ENCODE measurements around the gene DHX29. TPM values are rescaled to one million over a fixed set of nuclear protein-coding genes. Genes with fewer than 3 reads are reported as not detected.

The DHX29 gene
- total RNA-seq, 2 donors from 2014 or later: 24.9 to 28.2 TPM

DNA sequence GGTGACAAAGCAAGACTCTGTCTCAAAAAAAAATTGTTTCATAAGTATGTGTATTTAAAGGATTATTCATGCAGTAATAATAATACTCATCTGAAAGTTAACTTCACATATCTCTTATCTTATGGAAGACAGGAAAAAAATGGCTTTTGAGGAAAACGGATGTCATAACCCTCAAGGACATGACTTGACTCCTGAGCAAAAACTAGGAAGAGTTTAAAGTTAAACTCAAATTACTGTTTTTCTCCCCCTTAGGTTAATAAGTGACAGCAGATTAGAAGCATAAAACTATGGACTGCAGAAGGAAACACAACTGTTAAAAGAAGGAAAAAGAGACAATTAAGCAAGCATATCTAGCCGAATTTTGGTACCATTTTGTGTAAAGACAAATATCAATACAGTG lies 16.5 kb downstream of the DHX29 start:
- TF ChIP-seq, protein P1, sequence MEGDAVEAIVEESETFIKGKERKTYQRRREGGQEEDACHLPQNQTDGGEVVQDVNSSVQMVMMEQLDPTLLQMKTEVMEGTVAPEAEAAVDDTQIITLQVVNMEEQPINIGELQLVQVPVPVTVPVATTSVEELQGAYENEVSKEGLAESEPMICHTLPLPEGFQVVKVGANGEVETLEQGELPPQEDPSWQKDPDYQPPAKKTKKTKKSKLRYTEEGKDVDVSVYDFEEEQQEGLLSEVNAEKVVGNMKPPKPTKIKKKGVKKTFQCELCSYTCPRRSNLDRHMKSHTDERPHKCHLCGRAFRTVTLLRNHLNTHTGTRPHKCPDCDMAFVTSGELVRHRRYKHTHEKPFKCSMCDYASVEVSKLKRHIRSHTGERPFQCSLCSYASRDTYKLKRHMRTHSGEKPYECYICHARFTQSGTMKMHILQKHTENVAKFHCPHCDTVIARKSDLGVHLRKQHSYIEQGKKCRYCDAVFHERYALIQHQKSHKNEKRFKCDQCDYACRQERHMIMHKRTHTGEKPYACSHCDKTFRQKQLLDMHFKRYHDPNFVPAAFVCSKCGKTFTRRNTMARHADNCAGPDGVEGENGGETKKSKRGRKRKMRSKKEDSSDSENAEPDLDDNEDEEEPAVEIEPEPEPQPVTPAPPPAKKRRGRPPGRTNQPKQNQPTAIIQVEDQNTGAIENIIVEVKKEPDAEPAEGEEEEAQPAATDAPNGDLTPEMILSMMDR (IDR thresholded peaks at IDR 0.05): no peak
- no peak for TF ChIP-seq POLR2AphosphoS5 (IDR thresholded peaks at IDR 0.05)
- no peak for TF ChIP-seq POLR2A (IDR thresholded peaks at IDR 0.05)

DNA sequence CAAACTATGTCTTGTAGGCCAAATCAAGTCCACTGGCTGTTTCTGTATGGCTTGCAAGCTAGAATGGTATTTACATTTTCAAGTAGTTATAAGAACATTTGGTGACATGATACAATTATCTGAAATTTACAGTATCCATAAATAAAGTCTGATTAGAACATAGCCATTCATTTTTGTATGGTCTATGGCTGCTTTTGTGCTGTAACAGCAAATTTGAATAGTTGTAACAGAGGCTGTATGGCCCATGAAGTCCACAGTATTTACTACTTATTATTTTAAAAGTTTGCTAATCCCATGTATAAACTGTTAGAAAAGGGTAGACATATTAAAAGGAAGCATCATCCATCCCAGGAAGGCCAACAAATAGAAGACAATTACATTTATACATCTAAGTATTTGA lies 17.7 kb downstream of the DHX29 start:
- no peaks in the 10 kb centered on the region for H3K9me3 ChIP-seq
- H3K27me3 ChIP-seq (replicated peaks; ENCODE audit: insufficient read depth): no peaks in the 10 kb centered on the region
- H3K4me1 ChIP-seq (replicated peaks): no peaks in the 10 kb centered on the region
- no peak overlapping the region for H3K4me3 ChIP-seq
- no peak for TF ChIP-seq POLR2AphosphoS5 (IDR thresholded peaks at IDR 0.05)
- TF ChIP-seq POLR2A (IDR thresholded peaks at IDR 0.05): no peak
- TF ChIP-seq, protein P1 (IDR thresholded peaks at IDR 0.05): no peak
- intact Hi-C loops (cut with DNase I): no loop called here
- H3K27ac ChIP-seq: no peak overlapping the region
- peaks cover 0 to 7% of the 10 kb centered on the region in 2 donors for H3K36me3 ChIP-seq
- no peak for DNase-seq (ENCODE audit: low spot score)

More for the DNA sequence above, 16.5 kb downstream of the DHX29 start:
- Histone ChIP-seq H3K27ac (no peak overlapping the region), H3K4me3 (no peak overlapping the region), H3K27me3 (replicated peaks; ENCODE audit: insufficient read depth) (no peaks in the 10 kb centered on the region), H3K4me1 (replicated peaks) (no peaks in the 10 kb centered on the region), H3K36me3 (peaks cover 0 to 3% of the 10 kb centered on the region in 2 donors), H3K9me3 (no peaks in the 10 kb centered on the region)
- WGBS: 90% methylated on average over 2 of the region's 2 CpGs
- no peak for DNase-seq (ENCODE audit: low spot score)
- intact Hi-C loops (cut with DNase I): no loop called here

DNA sequence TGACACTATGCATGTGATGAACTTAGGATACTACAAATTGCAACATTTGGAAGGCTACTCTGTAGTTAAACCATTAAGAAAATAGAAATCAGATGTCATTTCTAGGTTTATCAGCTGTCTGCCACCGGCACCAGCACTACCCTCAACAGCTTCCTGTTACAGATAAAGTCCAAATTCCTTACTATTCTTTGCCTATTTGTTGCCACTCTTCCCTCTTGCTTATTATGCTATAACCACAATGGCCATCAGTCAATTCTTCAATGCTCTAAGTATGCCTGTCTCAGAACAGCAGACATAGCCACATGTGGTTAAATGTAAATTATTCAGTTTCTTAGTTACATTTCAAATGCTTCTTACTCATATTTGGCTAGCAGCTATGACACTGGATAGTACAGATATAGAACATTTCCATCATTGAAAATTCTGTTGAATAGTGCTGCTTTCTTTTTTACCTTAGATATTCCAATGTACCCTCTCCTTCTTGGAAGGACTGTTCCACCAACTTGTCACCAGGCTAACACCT lies 21.0 kb downstream of the DHX29 start:
- intact Hi-C loops (cut with DNase I): no loop called here
- TF ChIP-seq, protein P1 (IDR thresholded peaks at IDR 0.05): no peak
- TF ChIP-seq POLR2AphosphoS5 (IDR thresholded peaks at IDR 0.05): no peak
- TF ChIP-seq POLR2A (IDR thresholded peaks at IDR 0.05): no peak
- DNase-seq (ENCODE audit: low spot score): no peak
- H3K4me1 ChIP-seq (replicated peaks): no peaks in the 10 kb centered on the region
- H3K27ac ChIP-seq: no peak overlapping the region
- no peak overlapping the region for H3K4me3 ChIP-seq
- 76% methylated on average over 1 of the region's 1 CpG for WGBS
- H3K9me3 ChIP-seq: no peaks in the 10 kb centered on the region
- H3K36me3 ChIP-seq: peaks cover 3 to 5% of the 10 kb centered on the region in 2 donors
- H3K27me3 ChIP-seq (replicated peaks; ENCODE audit: insufficient read depth): no peaks in the 10 kb centered on the region

DNA sequence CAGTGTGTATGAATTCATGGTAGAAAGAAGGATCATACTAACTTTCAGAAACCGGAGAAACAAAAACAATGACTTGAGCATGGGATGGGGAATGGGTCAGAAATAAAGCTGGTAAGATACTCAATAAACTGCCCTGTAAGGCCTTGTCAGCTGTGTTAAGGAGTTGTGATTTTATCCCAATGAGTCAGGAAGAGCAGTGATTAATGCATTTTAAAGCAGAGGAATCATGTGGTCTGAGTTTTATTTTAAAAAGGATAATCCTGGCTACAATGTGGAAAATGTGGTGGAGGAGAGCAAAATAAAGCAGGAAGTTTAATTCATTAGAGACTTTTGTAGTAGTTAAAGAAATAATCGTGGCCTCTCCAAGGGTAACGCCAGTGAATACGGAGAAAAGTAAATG lies 28.7 kb downstream of the DHX29 start:
- Histone ChIP-seq H3K27ac (no peak overlapping the region), H3K27me3 (replicated peaks; ENCODE audit: insufficient read depth) (no peaks in the 10 kb centered on the region), H3K4me1 (replicated peaks) (no peaks in the 10 kb centered on the region), H3K9me3 (no peaks in the 10 kb centered on the region), H3K36me3 (peaks cover 0 to 7% of the 10 kb centered on the region in 2 donors), H3K4me3 (no peak overlapping the region)
- TF ChIP-seq POLR2A (IDR thresholded peaks at IDR 0.05) (no peak), POLR2AphosphoS5 (IDR thresholded peaks at IDR 0.05) (no peak)
- TF ChIP-seq, protein P1 (IDR thresholded peaks at IDR 0.05): no peak
- intact Hi-C loops (cut with DNase I): no loop called here
- DNase-seq (ENCODE audit: low spot score): no peak
- 91% methylated on average over 4 of the region's 4 CpGs for WGBS

DNA sequence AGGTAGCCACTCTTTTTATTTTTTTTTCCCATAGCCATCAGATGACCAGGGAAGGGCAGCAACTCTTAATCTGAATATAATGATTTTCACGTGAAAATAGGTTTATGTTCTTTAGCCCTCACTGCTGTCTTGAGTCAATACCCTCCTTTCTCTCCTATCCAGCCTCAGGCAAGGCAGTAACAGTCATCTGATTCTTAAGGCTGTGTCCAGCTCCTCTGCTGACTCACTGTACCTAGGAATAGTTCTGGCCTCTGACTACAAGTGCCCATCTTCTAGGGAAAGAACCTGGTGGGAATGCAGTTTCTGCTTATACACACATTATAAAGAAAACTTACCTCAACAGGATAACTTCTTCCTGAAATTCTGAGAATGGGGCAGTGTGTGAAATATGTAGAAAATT lies 30.7 kb downstream of the DHX29 start:
- Histone ChIP-seq H3K27me3 (replicated peaks; ENCODE audit: insufficient read depth) (no peaks in the 10 kb centered on the region), H3K27ac (no peak overlapping the region), H3K4me3 (no peak overlapping the region), H3K4me1 (replicated peaks) (no peaks in the 10 kb centered on the region), H3K9me3 (no peaks in the 10 kb centered on the region), H3K36me3 (peaks cover 0 to 4% of the 10 kb centered on the region in 2 donors)
- TF ChIP-seq POLR2A (IDR thresholded peaks at IDR 0.05) (no peak), POLR2AphosphoS5 (IDR thresholded peaks at IDR 0.05) (no peak)
- TF ChIP-seq, protein P1 (IDR thresholded peaks at IDR 0.05): no peak
- intact Hi-C loops (cut with DNase I): no loop called here
- no peak for DNase-seq (ENCODE audit: low spot score)
- 78% methylated on average over 1 of the region's 1 CpG for WGBS

Measured in prostate gland (tissue), 2 donors.